ENCODE measurements around the gene SLC36A4.
"Not testable (repeated sequence)": the region's sequence is repeated elsewhere in the genome, so short reads cannot be mapped to it uniquely, and the experiment has no call there.

Gene SLC36A4

GRCh38 chr11:93111147-93111546 is 86.6 kb downstream of the SLC36A4 start:
- not testable (repeated sequence) for H3K9me3 ChIP-seq (ENCODE audit: control insufficient read depth in 5 of 5, low read length in 5 of 5); H3K27ac ChIP-seq (ENCODE audit: low read depth, low read length); H3K4me1 ChIP-seq (ENCODE audit: control insufficient read depth in 5 of 5, insufficient read depth in 5 of 5, low read length in 5 of 5); H3K27me3 ChIP-seq (ENCODE audit: control insufficient read depth in 5 of 5, insufficient read depth in 4 of 5, low read length in 5 of 5); H3K4me3 ChIP-seq (ENCODE audit: low read depth in 1 of 5, low read length in 5 of 5); H3K36me3 ChIP-seq (ENCODE audit: control insufficient read depth in 5 of 5, insufficient read depth in 5 of 5, low read length in 5 of 5); H3K9ac ChIP-seq (ENCODE audit: low read length in 5 of 5)

GRCh38 chr11:93100211-93100610 is 97.6 kb downstream of the SLC36A4 start:
- H3K9ac ChIP-seq (ENCODE audit: low read length in 5 of 5) = no peak overlapping the region
- no peak overlapping the region for H3K4me3 ChIP-seq (ENCODE audit: low read depth in 1 of 5, low read length in 5 of 5)
- no peak overlapping the region for H3K27ac ChIP-seq (ENCODE audit: low read depth, low read length)
- H3K27me3 ChIP-seq (ENCODE audit: control insufficient read depth in 5 of 5, insufficient read depth in 4 of 5, low read length in 5 of 5) = no peaks in the 10 kb centered on the region
- H3K36me3 ChIP-seq (ENCODE audit: control insufficient read depth in 5 of 5, insufficient read depth in 5 of 5, low read length in 5 of 5) = no peaks in the 10 kb centered on the region
- H3K9me3 ChIP-seq (ENCODE audit: control insufficient read depth in 5 of 5, low read length in 5 of 5) = peaks cover under 1 to 12% (median 6%) of the 10 kb centered on the region in 5 donors
- no peaks in the 10 kb centered on the region for H3K4me1 ChIP-seq (ENCODE audit: control insufficient read depth in 5 of 5, insufficient read depth in 5 of 5, low read length in 5 of 5)

GRCh38 chr11:93099806-93100205 is 98.0 kb downstream of the SLC36A4 start:
- H3K27me3 ChIP-seq (ENCODE audit: control insufficient read depth in 5 of 5, insufficient read depth in 4 of 5, low read length in 5 of 5) = no peaks in the 10 kb centered on the region
- H3K9ac ChIP-seq (ENCODE audit: low read length in 5 of 5) = no peak overlapping the region
- H3K27ac ChIP-seq (ENCODE audit: low read depth, low read length) = no peak overlapping the region
- H3K4me3 ChIP-seq (ENCODE audit: low read depth in 1 of 5, low read length in 5 of 5) = no peak overlapping the region
- H3K9me3 ChIP-seq (ENCODE audit: control insufficient read depth in 5 of 5, low read length in 5 of 5) = peaks cover 2 to 13% (median 6%) of the 10 kb centered on the region in 5 donors
- H3K4me1 ChIP-seq (ENCODE audit: control insufficient read depth in 5 of 5, insufficient read depth in 5 of 5, low read length in 5 of 5) = no peaks in the 10 kb centered on the region
- H3K36me3 ChIP-seq (ENCODE audit: control insufficient read depth in 5 of 5, insufficient read depth in 5 of 5, low read length in 5 of 5) = no peaks in the 10 kb centered on the region
